Sigmoid colon (tissue), 4 donors: ENCODE measurements around the gene GMPPA.

ENCODE experiments used
- CTCF ChIP-seq, 4 experiments: fragments of 450-650 bp in 3 of 4; fragments of 200-600 bp in 1 of 4; IDR thresholded peaks; one replicate each; pipeline ENCODE4 v1.5.1; 2016 to 2019; ENCODE audit warnings: antibody characterized with exemption in 4 of 4, mild to moderate bottlenecking in 3 of 4, moderate library complexity in 2 of 4
- EP300 ChIP-seq, 4 donors: sonication (generic); formaldehyde crosslinking; IDR thresholded peaks; one replicate each; pipeline ENCODE4 v1.6.1; 2017; ENCODE audit warnings: antibody characterized with exemption in 4 of 4
- POLR2A ChIP-seq, 2 donors: fragments of 450-650 bp; IDR thresholded peaks; one replicate each; pipeline ENCODE4 v1.6.1; 2016; ENCODE audit warnings: antibody characterized with exemption in 2 of 2, mild to moderate bottlenecking in 2 of 2, moderate library complexity in 2 of 2
- POLR2AphosphoS5 ChIP-seq, 4 donors: sonication (generic); formaldehyde crosslinking; IDR thresholded peaks; one replicate each; pipeline ENCODE4 v1.6.1; 2017; ENCODE audit warnings: antibody characterized with exemption in 4 of 4

DNA sequence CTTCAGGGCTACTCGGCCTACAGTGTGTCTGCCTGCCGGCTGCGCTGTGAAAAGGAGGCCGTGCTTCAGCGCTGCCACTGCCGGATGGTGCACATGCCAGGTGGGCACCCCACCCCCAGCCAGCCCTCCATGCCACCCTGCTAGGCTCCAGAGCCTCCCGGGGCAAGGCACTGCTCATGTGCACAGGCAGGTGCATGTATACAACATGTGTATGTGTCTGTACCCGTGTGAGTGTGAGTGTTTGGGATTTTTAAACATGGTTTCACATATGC lies 33.6 kb downstream of the GMPPA start:
- TF ChIP-seq POLR2A (IDR thresholded peaks at IDR 0.05) (no peak), CTCF (IDR thresholded peaks at IDR 0.05) (no peak), EP300 (IDR thresholded peaks at IDR 0.05) (no peak), POLR2AphosphoS5 (IDR thresholded peaks at IDR 0.05) (no peak)
